HepG2 (cell line): Measurements from ENCODE around the gene MRM2. TPM values are rescaled to one million over a fixed set of nuclear protein-coding genes. Genes with fewer than 3 reads are reported as not detected.

Source experiments
- BCL6 ChIP-seq: IDR thresholded peaks from 2 replicates; pipeline ENCODE4 v1.6.1; 2016; ENCODE audit warnings: missing genetic modification reagents, missing compliant biosample characterization
- CBX5 ChIP-seq: sonication (generic); formaldehyde crosslinking; IDR thresholded peaks from 2 replicates; pipeline ENCODE4 v1.4.0; 2020; ENCODE audit warnings: missing genetic modification reagents, borderline replicate concordance
- DMAP1 ChIP-seq: IDR thresholded peaks from 2 replicates; pipeline ENCODE4 v1.6.1; 2016
- FOSL2 ChIP-seq: sonication (generic); formaldehyde crosslinking; IDR thresholded peaks from 2 replicates; pipeline ENCODE4 v1.4.0; 2020; ENCODE audit warnings: missing genetic modification reagents
- HOXA5 ChIP-seq: sonication (generic); formaldehyde crosslinking; IDR thresholded peaks from 2 replicates; pipeline ENCODE4 v1.4.0; 2020; ENCODE audit warnings: missing genetic modification reagents
- HOXA9 ChIP-seq: sonication (generic); formaldehyde crosslinking; IDR thresholded peaks from 2 replicates; pipeline ENCODE4 v1.8.1; 2022; ENCODE audit warnings: missing genetic modification reagents, mild to moderate bottlenecking, moderate library complexity, borderline replicate concordance
- KLF16 ChIP-seq, 2 experiments: sonication (generic) in 1 of 2; formaldehyde crosslinking in 1 of 2; IDR thresholded peaks; 2 replicates each; pipeline versions ENCODE4 v1.6.1 to v1.8.0; 2016 to 2023; ENCODE audit warnings: missing genetic modification reagents in 2 of 2, missing compliant biosample characterization in 1 of 2
- KLF9 ChIP-seq: IDR thresholded peaks from 2 replicates; pipeline ENCODE4 v1.6.1; 2016; ENCODE audit warnings: low read depth
- PCBP1 ChIP-seq: fragments of 200-400 bp; formaldehyde crosslinking; IDR thresholded peaks from 2 replicates; pipeline ENCODE4 v1.6.1; 2017; ENCODE audit warnings: mild to moderate bottlenecking, low read depth, low read length, borderline replicate concordance
- PRDM10 ChIP-seq: sonication (generic); formaldehyde crosslinking; IDR thresholded peaks from 2 replicates; pipeline ENCODE4 v1.4.0; 2020; ENCODE audit warnings: low read depth, missing genetic modification reagents
- RBFOX2 ChIP-seq: fragments of 200-400 bp; formaldehyde crosslinking; IDR thresholded peaks from 2 replicates; pipeline ENCODE4 v1.6.1; 2017; ENCODE audit warnings: low read depth, mild to moderate bottlenecking, low read length
- SIN3B ChIP-seq: fragments of 150-350 bp; IDR thresholded peaks from 2 replicates; pipeline ENCODE4 v1.6.1; 2014; ENCODE audit warnings: low read length
- TSC22D2 ChIP-seq: sonication (generic); formaldehyde crosslinking; IDR thresholded peaks from 2 replicates; pipeline ENCODE4 v1.5.1; 2020; ENCODE audit warnings: missing genetic modification reagents, mild to moderate bottlenecking, borderline replicate concordance
- ZBTB33 ChIP-seq: sonication (generic); formaldehyde crosslinking; IDR thresholded peaks from 2 replicates; pipeline ENCODE4 v1.4.0; 2020; ENCODE audit warnings: missing genetic modification reagents
- ZFP90 ChIP-seq: sonication (generic); formaldehyde crosslinking; IDR thresholded peaks from 2 replicates; pipeline ENCODE4 v1.8.0; 2022; ENCODE audit warnings: missing genetic modification reagents, mild to moderate bottlenecking, inconsistent platforms, borderline replicate concordance
- ZNF44 ChIP-seq: sonication (generic); formaldehyde crosslinking; IDR thresholded peaks from 2 replicates; pipeline ENCODE4 v1.5.1; 2020; ENCODE audit warnings: mild to moderate bottlenecking, missing genetic modification reagents
- ZNF609 ChIP-seq: sonication (generic); formaldehyde crosslinking; IDR thresholded peaks from 2 replicates; pipeline ENCODE4 v1.4.0; 2020; ENCODE audit warnings: mild to moderate bottlenecking, missing genetic modification reagents, borderline replicate concordance
- ZSCAN22 ChIP-seq: sonication (generic); formaldehyde crosslinking; IDR thresholded peaks from 2 replicates; pipeline ENCODE4 v1.4.0; 2020; ENCODE audit warnings: mild to moderate bottlenecking, missing genetic modification reagents
- polyA plus RNA-seq, 8 experiments: library from polyadenylated mRNA; depleted of rRNA in 3 of 8; stranded (reverse) in 7 of 8; unstranded in 1 of 8; fragments of >200 nt; fragmentation: Illumina TruSeq in 4 of 8; extraction: Trizol in 4 of 8; gene quantifications; 2 replicates each; pipeline versions ENCODE4 v1.2.1 to v1.2.3, GENCODE V29; 2011 to 2016; ENCODE audit warnings: low read depth in 4 of 8, missing spikeins in 1 of 8, mixed read lengths in 1 of 8; ENCODE audit not compliant: insufficient read depth in 1 of 8
- total RNA-seq, 5 experiments: library from RNA; depleted of rRNA; stranded (reverse); fragments of >200 nt; fragmentation: Illumina TruSeq; extraction: Trizol; gene quantifications; 2 replicates each; pipeline ENCODE4 v1.2.3, GENCODE V29; 2016; ENCODE audit warnings: low read depth in 1 of 5

Gene MRM2
- total and polyA plus RNA-seq, 2 of the 13 experiments (the other 11 are each of a cell fraction or from before 2014, with no cell fraction given), result 13.2 to 34.2 TPM

DNA sequence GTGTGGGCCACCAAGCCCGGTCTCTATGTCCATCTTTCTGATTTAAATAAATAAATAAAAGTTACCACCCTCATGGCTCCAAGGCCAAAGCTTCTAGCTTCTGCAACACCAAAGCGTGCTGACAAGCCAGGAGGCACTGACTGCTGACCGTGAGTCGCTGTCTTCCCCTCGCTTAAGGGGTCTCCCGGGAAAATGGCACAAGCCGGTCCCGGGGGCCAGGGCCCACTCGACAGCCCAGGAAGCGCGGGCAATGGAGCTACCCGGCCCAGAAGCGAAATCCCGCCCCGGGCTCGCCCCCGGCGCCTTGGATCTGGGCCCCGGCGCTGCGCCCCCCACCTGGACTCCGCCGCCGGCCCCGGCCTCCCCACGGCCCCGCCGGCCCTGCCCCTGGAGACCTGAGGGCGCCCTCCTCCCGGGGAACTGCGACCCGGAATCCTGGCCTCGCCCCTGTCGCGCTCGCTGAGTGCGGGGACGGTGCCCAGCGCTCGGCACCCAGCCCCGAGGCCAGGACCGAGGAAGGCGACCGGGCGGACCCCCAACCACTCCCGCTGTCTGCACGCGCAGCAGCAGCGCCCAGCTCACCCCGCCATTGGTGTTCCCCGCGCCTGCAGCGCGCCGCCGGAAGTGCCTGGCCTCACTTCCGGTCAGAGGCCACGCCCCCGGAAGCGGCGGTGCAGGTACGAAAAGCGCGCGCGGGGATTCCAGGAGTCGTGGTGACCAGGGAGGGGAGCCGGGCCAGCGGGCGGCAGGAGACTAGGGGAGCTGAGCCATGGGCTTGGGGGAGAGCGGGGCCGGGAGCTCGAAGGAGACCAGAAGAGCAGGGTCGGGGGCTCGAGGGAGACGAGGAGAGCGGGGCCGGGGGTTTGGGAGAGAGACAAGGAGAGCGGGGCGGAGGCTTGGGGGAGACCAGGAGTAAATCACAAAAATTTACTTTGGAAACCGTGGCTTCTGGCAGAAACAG is at the start of gene MRM2, which contains the start of gene NUDT1 (continued):
- TF ChIP-seq RBFOX2 (peak; percentile 99), ZSCAN22 (CRISPR knock-in tag) (no peak), DMAP1 (peak; percentile 72), HOXA9 (peak; percentile 94), KLF9 (CRISPR knock-in tag) (peak; percentile 73; the same call in 1 of the 2 replicates), ZFP90 (peak; percentile 60; the same call in 1 of the 2 replicates), HOXA5 (CRISPR knock-in tag) (peak; percentile 70; the same call in 1 of the 2 replicates), SIN3B (peak; percentile 95), ZNF609 (no peak), CBX5 (peak; percentile 11; the same call in 1 of the 2 replicates), PRDM10 (peak; percentile 61; the same call in 1 of the 2 replicates), BCL6 (CRISPR knock-in tag) (peak; percentile 27; the same call in 1 of the 2 replicates), ZBTB33 (0 out of 2 replicates have a peak, but pooled peaks have one; percentile 25), FOSL2 (CRISPR knock-in tag) (peak; percentile 28; the same call in 1 of the 2 replicates), TSC22D2 (CRISPR knock-in tag) (0 out of 2 replicates have a peak, but pooled peaks have one; percentile 62), KLF16 (CRISPR knock-in tag; IDR thresholded peaks at IDR 0.05) (peak in 1 of 2 experiments; percentile 82; a peak in 2 of 4 replicates), ZNF44 (CRISPR knock-in tag) (no peak), PCBP1 (peak; percentile 79; the same call in 1 of the 2 replicates)
